ENCODE results near the gene SH2D4B. TPM values are rescaled to one million over a fixed set of nuclear protein-coding genes. Genes with fewer than 3 reads are reported as not detected.

SH2D4B gene
- polyA plus RNA-seq, 1 experiment, result not detected

- no peak for DNase-seq (ENCODE audit: low read depth)
- CTCF ChIA-PET, result interaction anchor here (1.1 to 1.7 kb wide), 2 partner anchors 13 to 26 kb away, joined by 3 to 6 read pairs; no protein-coding TSS in a partner anchor
- Histone ChIP-seq H3K36me3 (ENCODE audit: control insufficient read depth, insufficient read depth, low read length) (no peaks in the 10 kb centered on the region), H3K27me3 (ENCODE audit: control insufficient read depth, insufficient read depth, low read length) (no peaks in the 10 kb centered on the region), H3K4me3 (ENCODE audit: low read depth, low read length) (no peak overlapping the region)
- TF ChIP-seq, protein P1, sequence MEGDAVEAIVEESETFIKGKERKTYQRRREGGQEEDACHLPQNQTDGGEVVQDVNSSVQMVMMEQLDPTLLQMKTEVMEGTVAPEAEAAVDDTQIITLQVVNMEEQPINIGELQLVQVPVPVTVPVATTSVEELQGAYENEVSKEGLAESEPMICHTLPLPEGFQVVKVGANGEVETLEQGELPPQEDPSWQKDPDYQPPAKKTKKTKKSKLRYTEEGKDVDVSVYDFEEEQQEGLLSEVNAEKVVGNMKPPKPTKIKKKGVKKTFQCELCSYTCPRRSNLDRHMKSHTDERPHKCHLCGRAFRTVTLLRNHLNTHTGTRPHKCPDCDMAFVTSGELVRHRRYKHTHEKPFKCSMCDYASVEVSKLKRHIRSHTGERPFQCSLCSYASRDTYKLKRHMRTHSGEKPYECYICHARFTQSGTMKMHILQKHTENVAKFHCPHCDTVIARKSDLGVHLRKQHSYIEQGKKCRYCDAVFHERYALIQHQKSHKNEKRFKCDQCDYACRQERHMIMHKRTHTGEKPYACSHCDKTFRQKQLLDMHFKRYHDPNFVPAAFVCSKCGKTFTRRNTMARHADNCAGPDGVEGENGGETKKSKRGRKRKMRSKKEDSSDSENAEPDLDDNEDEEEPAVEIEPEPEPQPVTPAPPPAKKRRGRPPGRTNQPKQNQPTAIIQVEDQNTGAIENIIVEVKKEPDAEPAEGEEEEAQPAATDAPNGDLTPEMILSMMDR (IDR thresholded peaks at IDR 0.05; ENCODE audit: insufficient read depth, low read depth, low read length), result no peak
- POLR2A ChIA-PET, result no interaction called here
These were observed 149.7 kb downstream of the SH2D4B start for GRCh38 chr10:80687476-80687789.

- CTCF ChIA-PET, result interaction anchor here (1.9 kb wide), 1 partner anchor 10 kb away, joined by 9 read pairs; no protein-coding TSS in a partner anchor
- Histone ChIP-seq H3K36me3 (ENCODE audit: control insufficient read depth, insufficient read depth, low read length) (no peaks in the 10 kb centered on the region), H3K4me3 (ENCODE audit: low read depth, low read length) (no peak overlapping the region), H3K27me3 (ENCODE audit: control insufficient read depth, insufficient read depth, low read length) (no peaks in the 10 kb centered on the region)
- POLR2A ChIA-PET, result no interaction called here
- no peak for DNase-seq (ENCODE audit: low read depth)
- TF ChIP-seq, protein P1 (IDR thresholded peaks at IDR 0.05; ENCODE audit: insufficient read depth, low read depth, low read length), result no peak
These were observed 152.7 kb downstream of the SH2D4B start for GRCh38 chr10:80690434-80690833.

GRCh38 chr10:80691441-80691840 lies 153.7 kb downstream of the SH2D4B start:
- no peaks in the 10 kb centered on the region for H3K36me3 ChIP-seq (ENCODE audit: control insufficient read depth, insufficient read depth, low read length)
- no peaks in the 10 kb centered on the region for H3K27me3 ChIP-seq (ENCODE audit: control insufficient read depth, insufficient read depth, low read length)
- CTCF ChIA-PET, result no interaction called here
- no peak for DNase-seq (ENCODE audit: low read depth)
- H3K4me3 ChIP-seq (ENCODE audit: low read depth, low read length), result no peak overlapping the region
- TF ChIP-seq, protein P1 (IDR thresholded peaks at IDR 0.05; ENCODE audit: insufficient read depth, low read depth, low read length), result no peak
- POLR2A ChIA-PET, result no interaction called here

- CTCF ChIA-PET, result interaction anchor here (1.1 kb wide), 1 partner anchor 19 kb away, joined by 3 read pairs; no protein-coding TSS in a partner anchor
These were observed 155.9 kb downstream of the SH2D4B start for GRCh38 chr10:80693565-80693964.

DNA sequence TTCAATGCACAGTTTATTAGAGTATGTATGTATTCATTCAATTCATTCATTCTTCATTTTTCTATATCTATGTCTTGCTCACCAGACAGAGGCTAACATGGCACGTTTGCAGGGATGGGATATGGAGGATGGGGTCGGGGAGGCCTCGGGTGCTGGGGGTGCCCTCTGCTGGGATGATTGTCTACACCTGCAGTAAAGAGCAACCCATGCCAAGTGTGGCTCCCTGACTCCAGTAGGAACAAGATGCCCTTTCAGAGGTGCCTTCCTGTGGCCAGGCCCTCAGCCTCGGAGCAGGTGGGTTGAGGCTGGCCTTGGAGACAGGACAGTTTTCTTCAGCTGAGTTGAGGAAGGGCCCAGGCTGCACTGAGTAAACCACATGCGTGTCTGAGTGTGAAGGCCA lies 157.2 kb downstream of the SH2D4B start:
- Histone ChIP-seq H3K36me3 (ENCODE audit: control insufficient read depth, insufficient read depth, low read length) (no peaks in the 10 kb centered on the region), H3K4me3 (ENCODE audit: low read depth, low read length) (no peak overlapping the region), H3K27me3 (ENCODE audit: control insufficient read depth, insufficient read depth, low read length) (no peaks in the 10 kb centered on the region)
- ChIA-PET POLR2A (no interaction called here), CTCF (interaction anchor here (0.6 kb wide), 1 partner anchor 1156 kb away, joined by 3 read pairs; no protein-coding TSS in a partner anchor)
- DNase-seq (ENCODE audit: low read depth), result no peak
- TF ChIP-seq, protein P1 (IDR thresholded peaks at IDR 0.05; ENCODE audit: insufficient read depth, low read depth, low read length), result no peak

More at GRCh38 chr10:80693565-80693964, 155.9 kb downstream of the SH2D4B start:
- DNase-seq (ENCODE audit: low read depth), result no peak
- POLR2A ChIA-PET, result no interaction called here
- H3K4me3 ChIP-seq (ENCODE audit: low read depth, low read length), result no peak overlapping the region
- TF ChIP-seq, protein P1 (IDR thresholded peaks at IDR 0.05; ENCODE audit: insufficient read depth, low read depth, low read length), result no peak
- no peaks in the 10 kb centered on the region for H3K27me3 ChIP-seq (ENCODE audit: control insufficient read depth, insufficient read depth, low read length)
- no peaks in the 10 kb centered on the region for H3K36me3 ChIP-seq (ENCODE audit: control insufficient read depth, insufficient read depth, low read length)

Other genes with a start within 250 kb of the SH2D4B start
- not detected in 2 replicates for gene MAT1A, start 248.2 kb upstream of the SH2D4B start, polyA plus RNA-seq (2011; rRNA removed)
- gene DYDC1, start 181.1 kb upstream of the SH2D4B start, polyA plus RNA-seq (2011; rRNA removed), result not detected in 2 replicates
- gene DYDC2, start 181.1 kb upstream of the SH2D4B start, polyA plus RNA-seq (2011; rRNA removed), result not detected in 2 replicates
- 1.0 and 1.3 TPM in 2 replicates for gene PRXL2A, start 129.4 kb upstream of the SH2D4B start, polyA plus RNA-seq (2011; rRNA removed)
- gene TSPAN14, start 83.6 kb upstream of the SH2D4B start, polyA plus RNA-seq (2011; rRNA removed), result 18.3 and 33.3 TPM in 2 replicates

Measured in BJ (cell line).